Keratinocyte (primary cell): ENCODE measurements around the gene TWSG1. TPM values are rescaled to one million over a fixed set of nuclear protein-coding genes. Genes with fewer than 3 reads are reported as not detected.

Experiments
- DNase-seq: peaks from one replicate; pipeline ENCODE4 v3.0.0-alpha.2; 2011; ENCODE audit warnings: low read depth, missing footprints, low spot score
- FAIRE-seq: peaks from 2 replicates; lab custom pipeline; 2011; peaks lifted over from hg19 to GRCh38; lab: Jason Lieb, UNC
- H2AFZ ChIP-seq: 2 replicates; pipeline ENCODE4 v1.6.0; 2012; ENCODE audit warnings: low read length, control low read depth, inconsistent platforms; ENCODE audit not compliant: control insufficient read depth
- H3K27ac ChIP-seq: 2 replicates; pipeline ENCODE4 v1.5.1; 2011; ENCODE audit warnings: low read length; ENCODE audit not compliant: control insufficient read depth, insufficient read depth
- H3K27me3 ChIP-seq: 3 replicates; pipeline ENCODE4 v1.6.0; 2011; ENCODE audit warnings: low read length; ENCODE audit not compliant: control insufficient read depth, insufficient read depth; ENCODE audit errors: extremely low read depth
- H3K36me3 ChIP-seq, 2 experiments: 2 replicates in 1 of 2; 3 replicates in 1 of 2; pipeline ENCODE4 v1.5.1; 2011; ENCODE audit warnings: low read length in 2 of 2, mild to moderate bottlenecking in 1 of 2; ENCODE audit not compliant: control insufficient read depth in 2 of 2, insufficient read depth in 2 of 2; ENCODE audit errors: extremely low read depth in 1 of 2
- H3K4me1 ChIP-seq: 3 replicates; pipeline ENCODE4 v1.5.1; 2011; ENCODE audit warnings: low read length; ENCODE audit not compliant: control insufficient read depth, insufficient read depth; ENCODE audit errors: extremely low read depth
- H3K4me2 ChIP-seq: 3 replicates; pipeline ENCODE4 v1.6.0; 2011; ENCODE audit warnings: low read depth, low read length; ENCODE audit not compliant: control insufficient read depth, insufficient read depth; ENCODE audit errors: extremely low read depth
- H3K4me3 ChIP-seq, 3 experiments: fragments of 200-600 bp in 1 of 3; sonication (generic) in 1 of 3; 2 replicates in 2 of 3; 3 replicates in 1 of 3; pipeline ENCODE4 v1.5.1; 2011 to 2016; ENCODE audit warnings: low read length in 3 of 3, mild to moderate bottlenecking in 3 of 3, control low read depth in 2 of 3, inconsistent platforms in 1 of 3, low read depth in 1 of 3, mixed read lengths in 1 of 3, mixed run types in 1 of 3, moderate library complexity in 1 of 3; ENCODE audit not compliant: control insufficient read depth in 2 of 3, insufficient read depth in 2 of 3; ENCODE audit errors: extremely low read depth in 1 of 3
- H3K79me2 ChIP-seq: 2 replicates; pipeline ENCODE4 v1.6.0; 2012; ENCODE audit warnings: low read length; ENCODE audit not compliant: control insufficient read depth, insufficient read depth
- H3K9ac ChIP-seq: 3 replicates; pipeline ENCODE4 v1.6.0; 2011; ENCODE audit warnings: low read length; ENCODE audit not compliant: control insufficient read depth, insufficient read depth; ENCODE audit errors: extremely low read depth
- H3K9me1 ChIP-seq: 3 replicates; pipeline ENCODE4 v1.6.0; 2011; ENCODE audit warnings: low read length; ENCODE audit not compliant: control insufficient read depth, insufficient read depth; ENCODE audit errors: extremely low read depth
- H3K9me3 ChIP-seq: 2 replicates; pipeline ENCODE4 v1.5.1; 2012; ENCODE audit warnings: low read depth, low read length; ENCODE audit not compliant: control insufficient read depth
- H4K20me1 ChIP-seq: 3 replicates; pipeline ENCODE4 v1.6.0; 2011; ENCODE audit warnings: low read length; ENCODE audit not compliant: control insufficient read depth, insufficient read depth; ENCODE audit errors: extremely low read depth
- CTCF ChIP-seq, 3 experiments: IDR thresholded peaks in 1 of 3; conservative IDR thresholded peaks in 1 of 3; optimal IDR thresholded peaks in 1 of 3; 2 replicates in 2 of 3; 3 replicates in 1 of 3; pipeline versions ENCODE3 to v1.5.1; 2011; ENCODE audit warnings: low read length in 3 of 3, mild to moderate bottlenecking in 3 of 3, moderate library complexity in 2 of 3, control low read depth in 1 of 3, inconsistent platforms in 1 of 3; ENCODE audit not compliant: insufficient read depth in 2 of 3; ENCODE audit errors: extremely low read depth in 1 of 3
- EZH2 ChIP-seq: IDR thresholded peaks from one replicate; pipeline ENCODE4 v1.6.1; 2012; ENCODE audit warnings: inconsistent platforms, mild to moderate bottlenecking, low read length, moderate library complexity
- dilution Hi-C: fragments of 300-500 bp; cut with MboI; formaldehyde crosslinking; loops from one replicate; pipeline ENCODE4 v1.7.0; 2020; ENCODE audit warnings: low sequenced_read_pairs; ENCODE audit not compliant: extremely low pct_ligation_motif_present
- polyA plus RNA-seq, 5 experiments: library from polyadenylated mRNA; depleted of rRNA in 3 of 5; stranded (reverse) in 3 of 5; stranded (forward) in 1 of 5; unstranded in 1 of 5; fragments of >200 nt; gene quantifications; 1 replicate in 1 of 5; 2 replicates in 3 of 5; 3 replicates in 1 of 5; pipeline versions ENCODE4 v1.2.1 to v1.2.3, GENCODE V29; 2011 to 2012; ENCODE audit warnings: missing spikeins in 2 of 5, low read depth in 1 of 5, low replicate concordance in 1 of 5

Gene TWSG1
- polyA plus RNA-seq, 1 donor (not counting 4 experiments of a cell fraction or from before 2014, with no cell fraction given) = 46.9 TPM

GRCh38 chr18:9364242-9364641 is 29.7 kb downstream of the TWSG1 start:
- H3K27ac ChIP-seq = peak overlapping the region; percentile 64
- H3K79me2 ChIP-seq = no peaks in the 10 kb centered on the region
- H3K4me2 ChIP-seq = peak overlapping the region; percentile 23
- peaks cover 24% of the 10 kb centered on the region for H3K4me1 ChIP-seq
- DNase-seq = peak; percentile 5
- H2AFZ ChIP-seq = peak overlapping the region; percentile 10
- H3K9me1 ChIP-seq = no peaks in the 10 kb centered on the region
- H3K27me3 ChIP-seq = no peaks in the 10 kb centered on the region
- FAIRE-seq = peak; percentile 20
- H3K9ac ChIP-seq = no peak overlapping the region
- H3K4me3 ChIP-seq = no peak overlapping the region
- no peaks in the 10 kb centered on the region for H3K9me3 ChIP-seq
- no peaks in the 10 kb centered on the region for H3K36me3 ChIP-seq
- TF ChIP-seq EZH2 (no peak), CTCF (optimal IDR thresholded peaks at IDR 0.05 in 1 of 3, IDR thresholded peaks at IDR 0.05 in 1 of 3, conservative IDR thresholded peaks at IDR 0.05 in 1 of 3; ENCODE audit: extremely low read depth in 1 of 3, insufficient read depth in 2 of 3, low read length in 3 of 3) (no peak)
- dilution Hi-C loops = no loop called here
- H4K20me1 ChIP-seq = no peaks in the 10 kb centered on the region

- dilution Hi-C loops = no loop called here
- no peaks in the 10 kb centered on the region for H4K20me1 ChIP-seq
- no peak overlapping the region for H3K4me2 ChIP-seq
- no peaks in the 10 kb centered on the region for H3K79me2 ChIP-seq
- FAIRE-seq = no peak
- H3K9me3 ChIP-seq = no peaks in the 10 kb centered on the region
- H3K27ac ChIP-seq = peak overlapping the region; percentile 53
- no peak overlapping the region for H2AFZ ChIP-seq
- no peaks in the 10 kb centered on the region for H3K9me1 ChIP-seq
- H3K9ac ChIP-seq = no peak overlapping the region
- DNase-seq = no peak
- H3K27me3 ChIP-seq = no peaks in the 10 kb centered on the region
- H3K4me3 ChIP-seq = no peak overlapping the region
- H3K4me1 ChIP-seq = peaks cover 24% of the 10 kb centered on the region
- no peaks in the 10 kb centered on the region for H3K36me3 ChIP-seq
- no peak for TF ChIP-seq CTCF (optimal IDR thresholded peaks at IDR 0.05 in 1 of 3, IDR thresholded peaks at IDR 0.05 in 1 of 3, conservative IDR thresholded peaks at IDR 0.05 in 1 of 3; ENCODE audit: extremely low read depth in 1 of 3, insufficient read depth in 2 of 3, low read length in 3 of 3)
- no peak for TF ChIP-seq EZH2
Observed at GRCh38 chr18:9365406-9365805, 30.8 kb downstream of the TWSG1 start.
